ENCODE results near the gene PSMG3.

Gene PSMG3

GRCh38 chr7:1586827-1587705, 17.2 kb upstream of the PSMG3 start:
- ATAC-seq: peak; percentile 68

More at GRCh38 chr7:1586827-1587705, 17.2 kb upstream of the PSMG3 start:
- TF ChIP-seq BACH2 (CRISPR knock-in tag; IDR thresholded peaks at IDR 0.05; ENCODE audit: borderline replicate concordance): no peak
- TF ChIP-seq CREB5 (CRISPR knock-in tag; IDR thresholded peaks at IDR 0.05; ENCODE audit: low read depth): no peak
- no peak for TF ChIP-seq ARNTL (CRISPR knock-in tag; IDR thresholded peaks at IDR 0.05; ENCODE audit: borderline replicate concordance, low read depth)
- TF ChIP-seq PPARA (CRISPR knock-in tag; IDR thresholded peaks at IDR 0.05; ENCODE audit: borderline replicate concordance): 0 out of 2 replicates have a peak, but pooled peaks have one; percentile 22
- no peak for TF ChIP-seq ZNF8 (CRISPR knock-in tag; IDR thresholded peaks at IDR 0.05)
- no peak for TF ChIP-seq POU6F1 (CRISPR knock-in tag; IDR thresholded peaks at IDR 0.05; ENCODE audit: borderline replicate concordance, low read depth)
- TF ChIP-seq TOX (CRISPR knock-in tag; IDR thresholded peaks at IDR 0.05; ENCODE audit: borderline replicate concordance): no peak
- TF ChIP-seq ZNF70 (CRISPR knock-in tag; IDR thresholded peaks at IDR 0.05): peak; percentile 52
- TF ChIP-seq SNAI2 (CRISPR knock-in tag; IDR thresholded peaks at IDR 0.05): peak; percentile 7; the same call in 1 of the 2 replicates
- no peak for TF ChIP-seq GLIS3 (CRISPR knock-in tag; IDR thresholded peaks at IDR 0.05)
- TF ChIP-seq ZFP30 (CRISPR knock-in tag; IDR thresholded peaks at IDR 0.05): no peak
- TF ChIP-seq CSRNP3 (CRISPR knock-in tag; IDR thresholded peaks at IDR 0.05): no peak
- no peak for TF ChIP-seq RARB (CRISPR knock-in tag; IDR thresholded peaks at IDR 0.05)
- peak; percentile 94 for TF ChIP-seq TSHZ2 (CRISPR knock-in tag; IDR thresholded peaks at IDR 0.05)
- peak; percentile 71; the same call in 1 of the 2 replicates for TF ChIP-seq ZFP3 (CRISPR knock-in tag; IDR thresholded peaks at IDR 0.05)
- TF ChIP-seq ISL1 (CRISPR knock-in tag; IDR thresholded peaks at IDR 0.05): no peak
- TF ChIP-seq TCF4 (CRISPR knock-in tag; IDR thresholded peaks at IDR 0.05; ENCODE audit: borderline replicate concordance): peak; percentile 67; the same call in 1 of the 2 replicates
- no peak for TF ChIP-seq ESRRG (CRISPR knock-in tag; IDR thresholded peaks at IDR 0.05)
- TF ChIP-seq CSDC2 (CRISPR knock-in tag; IDR thresholded peaks at IDR 0.05): no peak
- no peak for TF ChIP-seq PATZ1 (CRISPR knock-in tag; IDR thresholded peaks at IDR 0.05; ENCODE audit: borderline replicate concordance)
- TF ChIP-seq ZNF565 (CRISPR knock-in tag; conservative IDR thresholded peaks at IDR 0.05; ENCODE audit: low read depth): 0 out of 2 replicates have a peak, but pooled peaks have one; percentile 57
- no peak for TF ChIP-seq OSR1 (CRISPR knock-in tag; IDR thresholded peaks at IDR 0.05)
- TF ChIP-seq ZC3H10 (CRISPR knock-in tag; IDR thresholded peaks at IDR 0.05): no peak

Data from SK-N-SH treated with all-trans-retinoic acid at 6 μM for 48 hours (cell line).